ENCODE measurements around the gene RSRC2.
"Not testable (repeated sequence)": the region's sequence is repeated elsewhere in the genome, so short reads cannot be mapped to it uniquely, and the experiment has no call there.

Gene RSRC2

GRCh38 chr12:122471324-122472226, 55.2 kb downstream of the RSRC2 start:
- Histone ChIP-seq H2BK15ac (ENCODE audit: low read length) (no peak overlapping the region), H3K4me2 (ENCODE audit: insufficient read depth, low read length, poor library complexity, severe bottlenecking) (no peak overlapping the region), H3K14ac (ENCODE audit: low read length) (no peak overlapping the region), H3K9me3 (replicated peaks in 1 of 2; ENCODE audit: control insufficient read depth in 2 of 2, insufficient read depth in 1 of 2, low read depth in 1 of 2, low read length in 2 of 2) (no peaks in the 10 kb centered on the region), H3K27me3 (ENCODE audit: control insufficient read depth in 3 of 3, insufficient read depth in 3 of 3, low read depth in 1 of 3, low read length in 3 of 3) (no peaks in the 10 kb centered on the region), H2BK5ac (ENCODE audit: low read length) (no peak overlapping the region), H3K18ac (ENCODE audit: low read length) (no peak overlapping the region), H2BK12ac (ENCODE audit: low read length) (no peak overlapping the region), H3K27ac (replicated peaks; ENCODE audit: low read length) (no peak overlapping the region), H3K4me3 (ENCODE audit: low read length in 2 of 2) (no peak overlapping the region), H3K36me3 (replicated peaks in 1 of 2; ENCODE audit: control insufficient read depth in 2 of 2, insufficient read depth in 2 of 2, low read length in 2 of 2) (peaks cover 20 to 53% of the 10 kb centered on the region in 2 donors), H4K91ac (ENCODE audit: low read depth, low read length, poor library complexity) (no peak overlapping the region), H4K8ac (ENCODE audit: low read depth, low read length) (no peak overlapping the region), H2AFZ (ENCODE audit: low read length) (no peak overlapping the region), H3K9ac (ENCODE audit: low read depth, low read length, poor library complexity) (no peak overlapping the region), H3K79me1 (ENCODE audit: low read depth, low read length) (peaks cover 2% of the 10 kb centered on the region), H3K23ac (ENCODE audit: low read depth, low read length, poor library complexity) (no peak overlapping the region), H3K4ac (ENCODE audit: low read length) (no peak overlapping the region), H2AK5ac (ENCODE audit: low read depth, low read length) (no peak overlapping the region), H2BK120ac (ENCODE audit: low read depth, low read length) (no peak overlapping the region), H3K4me1 (ENCODE audit: control insufficient read depth in 2 of 2, insufficient read depth in 1 of 2, low read depth in 1 of 2, low read length in 2 of 2) (no peaks in the 10 kb centered on the region)
- DNase-seq (ENCODE audit: low spot score) = peak; percentile 30
- WGBS, 2 donors (ENCODE audit: extremely low coverage in 2 of 2, insufficient read length in 2 of 2, insufficient replicate concordance in 1 of 2) = no CpG with 5 or more reads among the region's 3 CpGs

- not testable (repeated sequence) for H2AK5ac ChIP-seq (ENCODE audit: low read depth, low read length); H3K14ac ChIP-seq (ENCODE audit: low read length); H3K4me2 ChIP-seq (ENCODE audit: insufficient read depth, low read length, poor library complexity, severe bottlenecking); H4K8ac ChIP-seq (ENCODE audit: low read depth, low read length); H3K4me3 ChIP-seq (ENCODE audit: low read length in 2 of 2); H3K27ac ChIP-seq (replicated peaks; ENCODE audit: low read length); H3K4me1 ChIP-seq (ENCODE audit: control insufficient read depth in 2 of 2, insufficient read depth in 1 of 2, low read depth in 1 of 2, low read length in 2 of 2); H2BK12ac ChIP-seq (ENCODE audit: low read length); H3K4ac ChIP-seq (ENCODE audit: low read length); H3K18ac ChIP-seq (ENCODE audit: low read length); H3K23ac ChIP-seq (ENCODE audit: low read depth, low read length, poor library complexity); H3K27me3 ChIP-seq (ENCODE audit: control insufficient read depth in 3 of 3, insufficient read depth in 3 of 3, low read depth in 1 of 3, low read length in 3 of 3); H4K91ac ChIP-seq (ENCODE audit: low read depth, low read length, poor library complexity); H2BK5ac ChIP-seq (ENCODE audit: low read length); H3K9ac ChIP-seq (ENCODE audit: low read depth, low read length, poor library complexity); H2BK15ac ChIP-seq (ENCODE audit: low read length); H2BK120ac ChIP-seq (ENCODE audit: low read depth, low read length); H3K79me1 ChIP-seq (ENCODE audit: low read depth, low read length); DNase-seq (ENCODE audit: low spot score); H2AFZ ChIP-seq (ENCODE audit: low read length); H3K9me3 ChIP-seq (replicated peaks in 1 of 2; ENCODE audit: control insufficient read depth in 2 of 2, insufficient read depth in 1 of 2, low read depth in 1 of 2, low read length in 2 of 2)
- WGBS, 2 donors (ENCODE audit: extremely low coverage in 2 of 2, insufficient read length in 2 of 2, insufficient replicate concordance in 1 of 2) = no CpG with 5 or more reads among the region's 7 CpGs
- peaks cover 13 to 43% of the 10 kb centered on the region in 2 donors for H3K36me3 ChIP-seq (replicated peaks in 1 of 2; ENCODE audit: control insufficient read depth in 2 of 2, insufficient read depth in 2 of 2, low read length in 2 of 2)
Measured at GRCh38 chr12:122470576-122470975, 56.2 kb downstream of the RSRC2 start.

- not testable (repeated sequence) for H2AK5ac ChIP-seq (ENCODE audit: low read depth, low read length); H3K23ac ChIP-seq (ENCODE audit: low read depth, low read length, poor library complexity); H3K4me3 ChIP-seq (ENCODE audit: low read length in 2 of 2); H2BK12ac ChIP-seq (ENCODE audit: low read length); H2BK5ac ChIP-seq (ENCODE audit: low read length); H3K9ac ChIP-seq (ENCODE audit: low read depth, low read length, poor library complexity); H2AFZ ChIP-seq (ENCODE audit: low read length); DNase-seq (ENCODE audit: low spot score); H3K4me1 ChIP-seq (ENCODE audit: control insufficient read depth in 2 of 2, insufficient read depth in 1 of 2, low read depth in 1 of 2, low read length in 2 of 2); H3K4me2 ChIP-seq (ENCODE audit: insufficient read depth, low read length, poor library complexity, severe bottlenecking); H3K4ac ChIP-seq (ENCODE audit: low read length); H3K27ac ChIP-seq (replicated peaks; ENCODE audit: low read length); H4K8ac ChIP-seq (ENCODE audit: low read depth, low read length); H3K18ac ChIP-seq (ENCODE audit: low read length); H3K27me3 ChIP-seq (ENCODE audit: control insufficient read depth in 3 of 3, insufficient read depth in 3 of 3, low read depth in 1 of 3, low read length in 3 of 3); H2BK15ac ChIP-seq (ENCODE audit: low read length); H4K91ac ChIP-seq (ENCODE audit: low read depth, low read length, poor library complexity); H3K14ac ChIP-seq (ENCODE audit: low read length); H2BK120ac ChIP-seq (ENCODE audit: low read depth, low read length); H3K9me3 ChIP-seq (replicated peaks in 1 of 2; ENCODE audit: control insufficient read depth in 2 of 2, insufficient read depth in 1 of 2, low read depth in 1 of 2, low read length in 2 of 2); H3K79me1 ChIP-seq (ENCODE audit: low read depth, low read length)
- H3K36me3 ChIP-seq (replicated peaks in 1 of 2; ENCODE audit: control insufficient read depth in 2 of 2, insufficient read depth in 2 of 2, low read length in 2 of 2) = peaks cover 9 to 35% of the 10 kb centered on the region in 2 donors
- WGBS, 2 donors (ENCODE audit: extremely low coverage in 2 of 2, insufficient read length in 2 of 2, insufficient replicate concordance in 1 of 2) = no CpG with 5 or more reads among the region's 6 CpGs
Measured at GRCh38 chr12:122469856-122470255, 56.9 kb downstream of the RSRC2 start.

- no peaks in the 10 kb centered on the region for H3K9me3 ChIP-seq (replicated peaks in 1 of 2; ENCODE audit: control insufficient read depth in 2 of 2, insufficient read depth in 1 of 2, low read depth in 1 of 2, low read length in 2 of 2)
- no peak overlapping the region for H2BK120ac ChIP-seq (ENCODE audit: low read depth, low read length)
- no peak overlapping the region for H3K23ac ChIP-seq (ENCODE audit: low read depth, low read length, poor library complexity)
- no peak overlapping the region for H2BK5ac ChIP-seq (ENCODE audit: low read length)
- H3K4me3 ChIP-seq (ENCODE audit: low read length in 2 of 2) = no peak overlapping the region
- no peaks in the 10 kb centered on the region for H3K4me1 ChIP-seq (ENCODE audit: control insufficient read depth in 2 of 2, insufficient read depth in 1 of 2, low read depth in 1 of 2, low read length in 2 of 2)
- WGBS, 2 donors (ENCODE audit: extremely low coverage in 2 of 2, insufficient read length in 2 of 2, insufficient replicate concordance in 1 of 2) = no CpG with 5 or more reads among the region's 4 CpGs
- H2AK5ac ChIP-seq (ENCODE audit: low read depth, low read length) = no peak overlapping the region
- H2BK12ac ChIP-seq (ENCODE audit: low read length) = no peak overlapping the region
- H3K79me1 ChIP-seq (ENCODE audit: low read depth, low read length) = no peaks in the 10 kb centered on the region
- no peak overlapping the region for H2AFZ ChIP-seq (ENCODE audit: low read length)
- H3K4ac ChIP-seq (ENCODE audit: low read length) = no peak overlapping the region
- no peak overlapping the region for H3K27ac ChIP-seq (replicated peaks; ENCODE audit: low read length)
- H4K91ac ChIP-seq (ENCODE audit: low read depth, low read length, poor library complexity) = no peak overlapping the region
- H2BK15ac ChIP-seq (ENCODE audit: low read length) = no peak overlapping the region
- peaks cover 0 to 17% of the 10 kb centered on the region in 2 donors for H3K36me3 ChIP-seq (replicated peaks in 1 of 2; ENCODE audit: control insufficient read depth in 2 of 2, insufficient read depth in 2 of 2, low read length in 2 of 2)
- no peak for DNase-seq (ENCODE audit: low spot score)
- no peaks in the 10 kb centered on the region for H3K27me3 ChIP-seq (ENCODE audit: control insufficient read depth in 3 of 3, insufficient read depth in 3 of 3, low read depth in 1 of 3, low read length in 3 of 3)
- H3K18ac ChIP-seq (ENCODE audit: low read length) = no peak overlapping the region
- H3K9ac ChIP-seq (ENCODE audit: low read depth, low read length, poor library complexity) = no peak overlapping the region
- no peak overlapping the region for H4K8ac ChIP-seq (ENCODE audit: low read depth, low read length)
- no peak overlapping the region for H3K4me2 ChIP-seq (ENCODE audit: insufficient read depth, low read length, poor library complexity, severe bottlenecking)
- H3K14ac ChIP-seq (ENCODE audit: low read length) = no peak overlapping the region
Measured at GRCh38 chr12:122467983-122468382, 58.8 kb downstream of the RSRC2 start.
